ENCODE data around the gene LRRC72.
"Not testable (repeated sequence)": the region's sequence is repeated elsewhere in the genome, so short reads cannot be mapped to it uniquely, and the experiment has no call there.

Gene LRRC72

GRCh38 chr7:16498122-16498521, 28.5 kb upstream of the LRRC72 start:
- Histone ChIP-seq H3K4me1 (ENCODE audit: control insufficient read depth in 5 of 5, insufficient read depth in 5 of 5, low read length in 5 of 5) (no peaks in the 10 kb centered on the region), H3K27ac (ENCODE audit: low read depth, low read length) (no peak overlapping the region), H3K36me3 (ENCODE audit: control insufficient read depth in 5 of 5, insufficient read depth in 5 of 5, low read length in 5 of 5) (no peaks in the 10 kb centered on the region), H3K9ac (ENCODE audit: low read length in 5 of 5) (no peak overlapping the region), H3K9me3 (ENCODE audit: control insufficient read depth in 5 of 5, low read length in 5 of 5) (no peaks in the 10 kb centered on the region), H3K27me3 (ENCODE audit: control insufficient read depth in 5 of 5, insufficient read depth in 4 of 5, low read length in 5 of 5) (no peaks in the 10 kb centered on the region), H3K4me3 (ENCODE audit: low read depth in 1 of 5, low read length in 5 of 5) (no peak overlapping the region)

- Histone ChIP-seq H3K27ac (ENCODE audit: low read depth, low read length) (no peak overlapping the region), H3K36me3 (ENCODE audit: control insufficient read depth in 5 of 5, insufficient read depth in 5 of 5, low read length in 5 of 5) (no peaks in the 10 kb centered on the region), H3K4me1 (ENCODE audit: control insufficient read depth in 5 of 5, insufficient read depth in 5 of 5, low read length in 5 of 5) (no peaks in the 10 kb centered on the region), H3K27me3 (ENCODE audit: control insufficient read depth in 5 of 5, insufficient read depth in 4 of 5, low read length in 5 of 5) (no peaks in the 10 kb centered on the region), H3K9ac (ENCODE audit: low read length in 5 of 5) (no peak overlapping the region), H3K4me3 (ENCODE audit: low read depth in 1 of 5, low read length in 5 of 5) (no peak overlapping the region), H3K9me3 (ENCODE audit: control insufficient read depth in 5 of 5, low read length in 5 of 5) (no peaks in the 10 kb centered on the region)
These were observed 24.3 kb upstream of the LRRC72 start for GRCh38 chr7:16502303-16502702.

- H3K4me1 ChIP-seq (ENCODE audit: control insufficient read depth in 5 of 5, insufficient read depth in 5 of 5, low read length in 5 of 5): no peaks in the 10 kb centered on the region
- peaks cover 0 to 3% (median 0%) of the 10 kb centered on the region in 5 donors for H3K9me3 ChIP-seq (ENCODE audit: control insufficient read depth in 5 of 5, low read length in 5 of 5)
- H3K27ac ChIP-seq (ENCODE audit: low read depth, low read length): no peak overlapping the region
- no peaks in the 10 kb centered on the region for H3K36me3 ChIP-seq (ENCODE audit: control insufficient read depth in 5 of 5, insufficient read depth in 5 of 5, low read length in 5 of 5)
- H3K9ac ChIP-seq (ENCODE audit: low read length in 5 of 5): no peak overlapping the region
- no peak overlapping the region for H3K4me3 ChIP-seq (ENCODE audit: low read depth in 1 of 5, low read length in 5 of 5)
- no peaks in the 10 kb centered on the region for H3K27me3 ChIP-seq (ENCODE audit: control insufficient read depth in 5 of 5, insufficient read depth in 4 of 5, low read length in 5 of 5)
These were observed 22.6 kb upstream of the LRRC72 start for GRCh38 chr7:16504019-16504418.

DNA sequence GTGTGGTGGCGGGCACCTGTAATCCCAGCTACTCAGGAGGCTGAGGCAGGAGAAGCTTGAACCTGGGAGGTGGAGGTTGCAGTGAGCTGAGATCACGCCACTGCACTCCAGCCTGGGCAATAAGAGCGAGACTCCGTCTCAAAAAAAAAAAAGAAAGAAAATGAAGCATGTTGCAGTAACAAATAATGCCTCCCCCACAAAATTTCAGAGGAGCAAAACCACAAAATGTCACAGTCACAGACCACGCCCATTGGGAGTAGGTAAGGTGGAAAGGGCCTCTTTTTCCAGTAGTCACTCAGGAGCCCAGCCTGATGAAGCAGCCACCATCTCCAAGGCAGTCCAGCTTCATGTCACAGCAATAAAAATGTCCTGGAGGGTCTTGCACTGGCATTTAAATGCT, 20.2 kb upstream of the LRRC72 start:
- H3K27me3 ChIP-seq (ENCODE audit: control insufficient read depth in 5 of 5, insufficient read depth in 4 of 5, low read length in 5 of 5); H3K4me3 ChIP-seq (ENCODE audit: low read depth in 1 of 5, low read length in 5 of 5); H3K9me3 ChIP-seq (ENCODE audit: control insufficient read depth in 5 of 5, low read length in 5 of 5); H3K36me3 ChIP-seq (ENCODE audit: control insufficient read depth in 5 of 5, insufficient read depth in 5 of 5, low read length in 5 of 5); H3K4me1 ChIP-seq (ENCODE audit: control insufficient read depth in 5 of 5, insufficient read depth in 5 of 5, low read length in 5 of 5); H3K27ac ChIP-seq (ENCODE audit: low read depth, low read length); H3K9ac ChIP-seq (ENCODE audit: low read length in 5 of 5): not testable (repeated sequence)

GRCh38 chr7:16509829-16510228, 16.8 kb upstream of the LRRC72 start:
- Histone ChIP-seq H3K4me1 (ENCODE audit: control insufficient read depth in 5 of 5, insufficient read depth in 5 of 5, low read length in 5 of 5) (no peaks in the 10 kb centered on the region), H3K27me3 (ENCODE audit: control insufficient read depth in 5 of 5, insufficient read depth in 4 of 5, low read length in 5 of 5) (no peaks in the 10 kb centered on the region), H3K27ac (ENCODE audit: low read depth, low read length) (no peak overlapping the region), H3K9me3 (ENCODE audit: control insufficient read depth in 5 of 5, low read length in 5 of 5) (peaks cover 0 to 3% (median 0%) of the 10 kb centered on the region in 5 donors), H3K36me3 (ENCODE audit: control insufficient read depth in 5 of 5, insufficient read depth in 5 of 5, low read length in 5 of 5) (no peaks in the 10 kb centered on the region), H3K9ac (ENCODE audit: low read length in 5 of 5) (no peak overlapping the region), H3K4me3 (ENCODE audit: low read depth in 1 of 5, low read length in 5 of 5) (no peak overlapping the region)

GRCh38 chr7:16511314-16511713, 15.3 kb upstream of the LRRC72 start:
- Histone ChIP-seq H3K27me3 (ENCODE audit: control insufficient read depth in 5 of 5, insufficient read depth in 4 of 5, low read length in 5 of 5) (no peaks in the 10 kb centered on the region), H3K36me3 (ENCODE audit: control insufficient read depth in 5 of 5, insufficient read depth in 5 of 5, low read length in 5 of 5) (no peaks in the 10 kb centered on the region), H3K27ac (ENCODE audit: low read depth, low read length) (no peak overlapping the region), H3K9ac (ENCODE audit: low read length in 5 of 5) (no peak overlapping the region), H3K4me1 (ENCODE audit: control insufficient read depth in 5 of 5, insufficient read depth in 5 of 5, low read length in 5 of 5) (no peaks in the 10 kb centered on the region), H3K9me3 (ENCODE audit: control insufficient read depth in 5 of 5, low read length in 5 of 5) (peaks cover 0 to 3% (median 0%) of the 10 kb centered on the region in 5 donors), H3K4me3 (ENCODE audit: low read depth in 1 of 5, low read length in 5 of 5) (no peak overlapping the region)

DNA sequence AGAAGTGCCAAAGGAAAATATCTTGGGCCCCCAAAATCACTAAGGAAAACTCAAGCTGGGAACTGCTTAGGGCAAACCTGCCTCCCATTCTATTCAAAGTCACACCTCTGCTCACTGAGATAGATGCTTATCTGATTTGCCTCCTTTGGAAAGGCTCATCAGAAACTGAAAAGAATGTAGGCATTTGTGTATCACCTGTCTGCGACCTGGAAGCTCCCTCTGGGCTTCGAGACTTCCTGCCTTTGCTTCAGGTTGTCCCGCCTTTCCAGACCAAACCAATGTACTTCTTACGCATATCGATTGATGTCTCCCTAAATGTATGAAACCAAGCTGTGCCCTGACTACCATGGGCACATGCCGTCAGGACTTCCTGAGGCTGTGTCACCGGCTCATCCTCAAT, 14.5 kb upstream of the LRRC72 start:
- Histone ChIP-seq H3K4me3 (ENCODE audit: low read depth in 1 of 5, low read length in 5 of 5) (no peak overlapping the region), H3K9me3 (ENCODE audit: control insufficient read depth in 5 of 5, low read length in 5 of 5) (peaks cover 0 to 3% (median 0%) of the 10 kb centered on the region in 5 donors), H3K27me3 (ENCODE audit: control insufficient read depth in 5 of 5, insufficient read depth in 4 of 5, low read length in 5 of 5) (no peaks in the 10 kb centered on the region), H3K4me1 (ENCODE audit: control insufficient read depth in 5 of 5, insufficient read depth in 5 of 5, low read length in 5 of 5) (no peaks in the 10 kb centered on the region), H3K36me3 (ENCODE audit: control insufficient read depth in 5 of 5, insufficient read depth in 5 of 5, low read length in 5 of 5) (no peaks in the 10 kb centered on the region), H3K27ac (ENCODE audit: low read depth, low read length) (no peak overlapping the region), H3K9ac (ENCODE audit: low read length in 5 of 5) (no peak overlapping the region)

DNA sequence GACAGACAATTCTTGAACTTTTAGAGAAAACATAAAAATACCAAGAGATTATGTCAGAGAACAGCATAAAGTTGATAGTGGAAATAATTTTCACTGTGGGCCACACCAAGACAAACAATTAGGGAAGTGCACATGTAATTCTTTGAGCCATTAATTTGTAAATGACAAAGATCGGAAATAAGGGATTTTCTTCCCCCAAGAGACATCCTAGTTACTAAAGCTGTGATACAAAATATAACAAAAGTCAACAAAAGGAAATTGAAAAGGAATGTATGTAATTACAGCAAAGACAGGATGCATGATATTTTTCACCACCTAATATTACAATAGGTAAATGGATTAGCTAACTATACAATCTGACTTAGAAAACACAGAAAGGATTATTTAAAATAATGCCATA, 12.4 kb upstream of the LRRC72 start:
- Histone ChIP-seq H3K27me3 (ENCODE audit: control insufficient read depth in 5 of 5, insufficient read depth in 4 of 5, low read length in 5 of 5) (no peaks in the 10 kb centered on the region), H3K27ac (ENCODE audit: low read depth, low read length) (no peak overlapping the region), H3K4me3 (ENCODE audit: low read depth in 1 of 5, low read length in 5 of 5) (no peak overlapping the region), H3K9me3 (ENCODE audit: control insufficient read depth in 5 of 5, low read length in 5 of 5) (no peaks in the 10 kb centered on the region), H3K9ac (ENCODE audit: low read length in 5 of 5) (no peak overlapping the region), H3K4me1 (ENCODE audit: control insufficient read depth in 5 of 5, insufficient read depth in 5 of 5, low read length in 5 of 5) (no peaks in the 10 kb centered on the region), H3K36me3 (ENCODE audit: control insufficient read depth in 5 of 5, insufficient read depth in 5 of 5, low read length in 5 of 5) (no peaks in the 10 kb centered on the region)

GRCh38 chr7:16514729-16515128, 11.9 kb upstream of the LRRC72 start:
- Histone ChIP-seq H3K27me3 (ENCODE audit: control insufficient read depth in 5 of 5, insufficient read depth in 4 of 5, low read length in 5 of 5) (no peaks in the 10 kb centered on the region), H3K4me1 (ENCODE audit: control insufficient read depth in 5 of 5, insufficient read depth in 5 of 5, low read length in 5 of 5) (no peaks in the 10 kb centered on the region), H3K27ac (ENCODE audit: low read depth, low read length) (no peak overlapping the region), H3K9me3 (ENCODE audit: control insufficient read depth in 5 of 5, low read length in 5 of 5) (no peaks in the 10 kb centered on the region), H3K4me3 (ENCODE audit: low read depth in 1 of 5, low read length in 5 of 5) (no peak overlapping the region), H3K36me3 (ENCODE audit: control insufficient read depth in 5 of 5, insufficient read depth in 5 of 5, low read length in 5 of 5) (no peaks in the 10 kb centered on the region), H3K9ac (ENCODE audit: low read length in 5 of 5) (no peak overlapping the region)

DNA sequence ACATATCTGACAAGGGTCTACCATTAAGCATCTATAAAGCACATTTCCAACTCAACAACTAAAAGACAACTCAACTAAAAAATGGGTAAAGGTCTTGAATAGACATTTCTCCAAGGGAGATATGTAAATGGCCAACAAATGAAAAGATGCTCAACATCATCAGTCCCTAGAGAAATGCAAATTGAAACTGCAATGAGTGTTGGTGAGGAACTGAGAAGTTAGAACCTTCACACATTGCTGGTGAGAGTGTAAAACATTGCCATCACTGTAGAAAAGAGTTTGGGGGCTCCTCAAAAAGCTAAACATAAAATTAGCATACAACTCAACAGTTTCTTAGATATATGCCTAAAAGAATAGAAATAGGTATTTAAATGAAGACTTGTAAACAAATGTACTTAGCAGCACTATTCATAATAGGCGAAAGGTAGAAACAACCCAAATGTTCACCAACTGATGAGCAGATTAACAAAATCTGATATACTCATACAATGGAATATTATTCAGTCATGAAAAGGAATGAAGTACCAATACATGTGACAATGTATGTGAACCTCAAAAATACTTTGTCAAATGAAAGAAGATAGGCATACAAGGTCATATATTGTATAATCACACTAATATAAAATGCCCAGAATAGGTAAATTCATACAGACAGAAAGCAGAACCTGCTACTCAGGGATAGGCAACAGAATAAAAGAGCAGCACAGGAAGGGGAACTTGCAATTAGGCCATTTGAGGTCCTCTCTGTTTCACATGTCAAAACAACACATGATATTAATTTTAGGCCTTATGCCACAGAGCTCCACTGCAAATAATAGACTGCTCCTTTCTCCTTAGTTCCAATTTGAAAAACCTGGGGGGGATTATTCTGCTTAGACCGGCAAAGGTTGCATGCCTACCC, 10.6 kb upstream of the LRRC72 start:
- Histone ChIP-seq H3K27me3 (ENCODE audit: control insufficient read depth in 5 of 5, insufficient read depth in 4 of 5, low read length in 5 of 5) (no peaks in the 10 kb centered on the region), H3K4me1 (ENCODE audit: control insufficient read depth in 5 of 5, insufficient read depth in 5 of 5, low read length in 5 of 5) (no peaks in the 10 kb centered on the region), H3K4me3 (ENCODE audit: low read depth in 1 of 5, low read length in 5 of 5) (no peak overlapping the region), H3K9me3 (ENCODE audit: control insufficient read depth in 5 of 5, low read length in 5 of 5) (no peaks in the 10 kb centered on the region), H3K27ac (ENCODE audit: low read depth, low read length) (no peak overlapping the region), H3K36me3 (ENCODE audit: control insufficient read depth in 5 of 5, insufficient read depth in 5 of 5, low read length in 5 of 5) (no peaks in the 10 kb centered on the region), H3K9ac (ENCODE audit: low read length in 5 of 5) (no peak overlapping the region)
